PC-3 (cell line): ENCODE data around the gene DNAH3. TPM values are rescaled to one million over a fixed set of nuclear protein-coding genes. Genes with fewer than 3 reads are reported as not detected.

ENCODE experiments used
- ATAC-seq: fragments of 200-7000 bp; cut with Tn5 transposase; 2 replicates; pipeline ENCODE4 v1.9.1; 2020; ENCODE audit warnings: mild to moderate bottlenecking, moderate library complexity
- BruUV-seq: library from RNA; stranded (reverse); fragments of 400-500 nt; replicated peaks from 2 replicates; lab custom pipeline; 2021; lab: Mats Ljungman, UMichigan
- CTCF ChIA-PET: fragments of 300-600 bp; sonication (Branson Sonifier 250); formaldehyde crosslinking; loops from one replicate; lab custom pipeline; 2022; ENCODE audit warnings: antibody characterized with exemption; lab: Charles Lee
- POLR2A ChIA-PET: fragments of 300-600 bp; sonication (Branson Sonifier 250); formaldehyde crosslinking; loops from one replicate; lab custom pipeline; 2022; ENCODE audit warnings: antibody characterized with exemption; ENCODE audit not compliant: unreplicated experiment; lab: Charles Lee
- DNase-seq: peaks from one replicate; pipeline ENCODE4 v3.0.0-alpha.2; 2015
- H2AFZ ChIP-seq: fragments of 300-600 bp; sonication (generic); 2 replicates; pipeline ENCODE4 v1.6.0; 2016; ENCODE audit warnings: antibody characterized with exemption, low read length
- H3F3A ChIP-seq: fragments of 300-600 bp; sonication (generic); one replicate; pipeline ENCODE4 v1.6.0; 2017; ENCODE audit warnings: antibody characterized with exemption, low read length, control low read depth, mild to moderate bottlenecking; ENCODE audit not compliant: unreplicated experiment
- H3K27ac ChIP-seq: fragments of 300-600 bp; sonication (generic); 2 replicates; pipeline ENCODE4 v1.5.1; 2016; ENCODE audit warnings: mild to moderate bottlenecking, low read length
- H3K27me3 ChIP-seq: fragments of 300-600 bp; sonication (generic); 2 replicates; pipeline ENCODE4 v1.6.1; 2016; ENCODE audit warnings: low read length, mixed read lengths
- H3K36me3 ChIP-seq: fragments of 300-600 bp; sonication (generic); 2 replicates; pipeline ENCODE4 v1.6.1; 2016; ENCODE audit warnings: low read depth, mixed run types, low read length, mixed read lengths
- H3K4me1 ChIP-seq: fragments of 300-600 bp; sonication (generic); 2 replicates; pipeline ENCODE4 v1.5.1; 2016; ENCODE audit warnings: low read length; ENCODE audit not compliant: insufficient read depth
- H3K4me2 ChIP-seq: fragments of 300-600 bp; sonication (generic); 2 replicates; pipeline ENCODE4 v1.6.0; 2016; ENCODE audit warnings: low read length
- H3K4me3 ChIP-seq: fragments of 300-600 bp; sonication (generic); 2 replicates; pipeline ENCODE4 v1.5.1; 2016; ENCODE audit warnings: mild to moderate bottlenecking, low read length, mixed read lengths
- H3K79me2 ChIP-seq: fragments of 300-600 bp; sonication (generic); 2 replicates; pipeline ENCODE4 v1.6.1; 2017; ENCODE audit warnings: low read length, mixed read lengths
- H3K9ac ChIP-seq: fragments of 300-600 bp; sonication (generic); 2 replicates; pipeline ENCODE4 v1.6.0; 2016; ENCODE audit warnings: mild to moderate bottlenecking, low read length
- H3K9me2 ChIP-seq: fragments of 300-600 bp; sonication (generic); replicated peaks from 2 replicates; pipeline ENCODE4 v1.6.1; 2016; ENCODE audit warnings: mixed run types, low read length, mixed read lengths
- H3K9me3 ChIP-seq: fragments of 300-600 bp; sonication (generic); 2 replicates; pipeline ENCODE4 v1.6.1; 2016; ENCODE audit warnings: low read length, mixed read lengths
- H4K20me1 ChIP-seq: fragments of 300-600 bp; sonication (generic); 2 replicates; pipeline ENCODE4 v1.6.1; 2016; ENCODE audit warnings: low read length, mixed read lengths
- CTCF ChIP-seq: fragments of 300-600 bp; sonication (generic); conservative IDR thresholded peaks from 2 replicates; pipeline ENCODE4 v1.5.1; 2017; ENCODE audit warnings: antibody characterized with exemption, low read depth, mild to moderate bottlenecking, low read length
- EZH2 ChIP-seq: fragments of 300-600 bp; sonication (generic); IDR thresholded peaks from one replicate; pipeline ENCODE4 v1.6.1; 2017; ENCODE audit warnings: antibody characterized with exemption, mild to moderate bottlenecking, low read length; ENCODE audit not compliant: unreplicated experiment
- EZH2phosphoT487 ChIP-seq: fragments of 300-600 bp; sonication (generic); IDR thresholded peaks from 2 replicates; pipeline ENCODE4 v1.6.1; 2018; ENCODE audit warnings: mild to moderate bottlenecking, antibody characterized with exemption, low read length, borderline replicate concordance
- intact Hi-C: fragments of 100-400 bp; cut with micrococcal nuclease; formaldehyde crosslinking; loops from 2 replicates; pipeline ENCODE4 v1.9.0; 2023
- total RNA-seq: library from RNA; depleted of rRNA; stranded (reverse); fragments of >200 nt; gene quantifications from 2 replicates; pipeline ENCODE4 v1.2.3, GENCODE V29; 2014

Gene DNAH3
- total RNA-seq, 1 experiment from 2014 or later, result 0.11 TPM

GRCh38 chr16:21167360-21167759 is 16.7 kb upstream of the DNAH3 start:
- peaks cover 34% of the 10 kb centered on the region for H3K4me1 ChIP-seq
- DNase-seq (peak; percentile 91), ATAC-seq (peak; percentile 84)
- H3K9me2 ChIP-seq, result no peaks in the 10 kb centered on the region
- TF ChIP-seq EZH2 (no peak), CTCF (no peak), EZH2phosphoT487 (no peak)
- no TSS peak for BruUV-seq
- CTCF ChIA-PET, result interaction anchor here (0.6 to 1.7 kb wide), 4 partner anchors 10 to 425 kb away, joined by 3 to 7 read pairs (median 5); no protein-coding TSS in a partner anchor
- no peaks in the 10 kb centered on the region for H3K27me3 ChIP-seq
- peak overlapping the region; percentile 68 for H3K4me2 ChIP-seq
- H4K20me1 ChIP-seq, result no peaks in the 10 kb centered on the region; the same call in 1 of the 2 replicates
- H3K27ac ChIP-seq, result peak overlapping the region; percentile 82
- no peak overlapping the region for H3K4me3 ChIP-seq
- POLR2A ChIA-PET, result no interaction called here
- H3K36me3 ChIP-seq, result peaks cover 5% of the 10 kb centered on the region; the same call in 1 of the 2 replicates
- no peak overlapping the region for H3K9ac ChIP-seq
- H3K9me3 ChIP-seq, result no peaks in the 10 kb centered on the region
- no peaks in the 10 kb centered on the region for H3K79me2 ChIP-seq
- intact Hi-C loops, result no loop called here
- no peak overlapping the region for H2AFZ ChIP-seq
- H3F3A ChIP-seq, result no peaks in the 10 kb centered on the region

- POLR2A ChIA-PET, result no interaction called here
- Histone ChIP-seq H3K4me3 (no peak overlapping the region), H2AFZ (no peak overlapping the region), H3K27ac (peak overlapping the region; percentile 82), H3K4me1 (peaks cover 35% of the 10 kb centered on the region), H3K36me3 (peaks cover 5% of the 10 kb centered on the region; the same call in 1 of the 2 replicates), H4K20me1 (no peaks in the 10 kb centered on the region; the same call in 1 of the 2 replicates), H3K4me2 (peak overlapping the region; percentile 68), H3K27me3 (no peaks in the 10 kb centered on the region), H3K9me3 (no peaks in the 10 kb centered on the region), H3K79me2 (no peaks in the 10 kb centered on the region), H3F3A (no peaks in the 10 kb centered on the region), H3K9ac (no peak overlapping the region), H3K9me2 (no peaks in the 10 kb centered on the region)
- ATAC-seq (no peak; the same call in 1 of the 2 replicates), DNase-seq (peak; percentile 23)
- BruUV-seq, result no TSS peak
- CTCF ChIA-PET, result interaction anchor here (0.5 to 1.1 kb wide), 2 partner anchors 20 to 22 kb away, joined by 5 to 9 read pairs; no protein-coding TSS in a partner anchor
- TF ChIP-seq CTCF, result no peak
- TF ChIP-seq EZH2, result no peak
- TF ChIP-seq EZH2phosphoT487, result no peak
- intact Hi-C loops, result no loop called here
These were observed 15.9 kb upstream of the DNAH3 start for GRCh38 chr16:21166561-21166961.

GRCh38 chr16:21164521-21165168 is 14.0 kb upstream of the DNAH3 start:
- intact Hi-C loops, result no loop called here
- ATAC-seq (no peak), DNase-seq (no peak)
- no peak overlapping the region; the same call in 1 of the 2 replicates for H3K4me2 ChIP-seq
- peaks cover 48% of the 10 kb centered on the region for H3K4me1 ChIP-seq
- no peaks in the 10 kb centered on the region for H3K9me2 ChIP-seq
- no TSS peak for BruUV-seq
- no peaks in the 10 kb centered on the region for H3K27me3 ChIP-seq
- H3F3A ChIP-seq, result no peaks in the 10 kb centered on the region
- no peak overlapping the region for H3K4me3 ChIP-seq
- no peak for TF ChIP-seq CTCF
- no peaks in the 10 kb centered on the region; the same call in 1 of the 2 replicates for H4K20me1 ChIP-seq
- H3K36me3 ChIP-seq, result peaks cover 5% of the 10 kb centered on the region; the same call in 1 of the 2 replicates
- POLR2A ChIA-PET, result interaction anchor here (0.7 kb wide), 1 partner anchor 69 kb away, joined by 3 read pairs; no protein-coding TSS in a partner anchor
- H2AFZ ChIP-seq, result no peak overlapping the region
- no peaks in the 10 kb centered on the region for H3K9me3 ChIP-seq
- CTCF ChIA-PET, result no interaction called here
- peaks cover 4% of the 10 kb centered on the region; the same call in 1 of the 2 replicates for H3K79me2 ChIP-seq
- no peak overlapping the region for H3K9ac ChIP-seq
- peak overlapping the region; percentile 68 for H3K27ac ChIP-seq
